HepG2 (cell line): Measurements from ENCODE around the gene HNRNPAB.

Source experiments
- EZH2 ChIP-seq: conservative IDR thresholded peaks from 2 replicates; pipeline ENCODE4 v1.6.1; 2012; ENCODE audit warnings: mild to moderate bottlenecking, low read depth, low read length, moderate library complexity
- FOXJ3 ChIP-seq: sonication (generic); formaldehyde crosslinking; IDR thresholded peaks from 2 replicates; pipeline ENCODE4 v1.4.0; 2020; ENCODE audit warnings: missing genetic modification reagents, mild to moderate bottlenecking, borderline replicate concordance
- HNF4A ChIP-seq: sonication (generic); formaldehyde crosslinking; IDR thresholded peaks from 2 replicates; pipeline ENCODE4 v1.4.0; 2020; ENCODE audit warnings: missing genetic modification reagents
- ZBTB1 ChIP-seq: sonication (generic); formaldehyde crosslinking; IDR thresholded peaks from 2 replicates; pipeline ENCODE4 v1.4.0; 2020; ENCODE audit warnings: missing genetic modification reagents, borderline replicate concordance
- ZNF510 ChIP-seq: sonication (generic); formaldehyde crosslinking; IDR thresholded peaks from 2 replicates; pipeline ENCODE4 v1.4.0; 2020; ENCODE audit warnings: low read depth, mild to moderate bottlenecking, missing genetic modification reagents
- ZSCAN30 ChIP-seq: sonication (generic); formaldehyde crosslinking; IDR thresholded peaks from 2 replicates; pipeline ENCODE4 v1.5.0; 2020; ENCODE audit warnings: mild to moderate bottlenecking, missing genetic modification reagents
- TF ChIP-seq, protein P1 (sequence below): IDR thresholded peaks from 2 replicates; pipeline ENCODE4 v1.6.1; 2016; ENCODE audit warnings: missing compliant biosample characterization, missing genetic modification reagents, borderline replicate concordance
- TF ChIP-seq, protein P2 (sequence below): IDR thresholded peaks from 2 replicates; pipeline ENCODE4 v1.6.1; 2016; ENCODE audit warnings: low read depth, missing genetic modification reagents, missing compliant biosample characterization
- TF ChIP-seq, protein P3 (sequence below), 2 experiments: IDR thresholded peaks; 2 replicates each; pipeline ENCODE4 v1.6.1; 2011 to 2012; ENCODE audit warnings: low read length in 2 of 2, borderline replicate concordance in 1 of 2, low read depth in 1 of 2, mild to moderate bottlenecking in 1 of 2, moderate library complexity in 1 of 2

DNA sequence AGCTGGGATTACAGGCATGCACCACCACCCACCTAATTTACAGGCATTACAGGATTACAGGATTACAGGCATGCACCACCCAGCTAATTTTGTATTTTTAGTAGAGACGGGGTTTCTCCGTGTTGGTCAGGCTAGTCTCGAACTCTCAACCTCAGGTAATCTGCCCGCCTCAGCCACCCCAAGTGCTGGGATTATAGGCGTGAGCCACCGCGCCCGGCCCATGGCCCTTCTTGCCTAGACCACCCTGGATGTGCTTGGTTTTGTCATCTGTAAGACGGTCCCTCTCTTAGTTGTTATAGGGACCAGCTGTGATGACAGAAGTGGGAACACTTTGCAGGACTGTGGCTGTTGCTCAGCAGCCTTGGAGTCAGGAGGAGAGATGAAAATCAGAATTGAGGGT lies 31.8 kb downstream of the HNRNPAB start:
- TF ChIP-seq, protein P1, sequence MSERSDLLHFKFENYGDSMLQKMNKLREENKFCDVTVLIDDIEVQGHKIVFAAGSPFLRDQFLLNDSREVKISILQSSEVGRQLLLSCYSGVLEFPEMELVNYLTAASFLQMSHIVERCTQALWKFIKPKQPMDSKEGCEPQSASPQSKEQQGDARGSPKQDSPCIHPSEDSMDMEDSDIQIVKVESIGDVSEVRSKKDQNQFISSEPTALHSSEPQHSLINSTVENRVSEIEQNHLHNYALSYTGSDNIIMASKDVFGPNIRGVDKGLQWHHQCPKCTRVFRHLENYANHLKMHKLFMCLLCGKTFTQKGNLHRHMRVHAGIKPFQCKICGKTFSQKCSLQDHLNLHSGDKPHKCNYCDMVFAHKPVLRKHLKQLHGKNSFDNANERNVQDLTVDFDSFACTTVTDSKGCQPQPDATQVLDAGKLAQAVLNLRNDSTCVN (CRISPR knock-in tag): no peak
- no peak for TF ChIP-seq HNF4A (CRISPR knock-in tag)
- no peak for TF ChIP-seq ZSCAN30 (CRISPR knock-in tag)
- TF ChIP-seq EZH2: no peak
- TF ChIP-seq, protein P2, sequence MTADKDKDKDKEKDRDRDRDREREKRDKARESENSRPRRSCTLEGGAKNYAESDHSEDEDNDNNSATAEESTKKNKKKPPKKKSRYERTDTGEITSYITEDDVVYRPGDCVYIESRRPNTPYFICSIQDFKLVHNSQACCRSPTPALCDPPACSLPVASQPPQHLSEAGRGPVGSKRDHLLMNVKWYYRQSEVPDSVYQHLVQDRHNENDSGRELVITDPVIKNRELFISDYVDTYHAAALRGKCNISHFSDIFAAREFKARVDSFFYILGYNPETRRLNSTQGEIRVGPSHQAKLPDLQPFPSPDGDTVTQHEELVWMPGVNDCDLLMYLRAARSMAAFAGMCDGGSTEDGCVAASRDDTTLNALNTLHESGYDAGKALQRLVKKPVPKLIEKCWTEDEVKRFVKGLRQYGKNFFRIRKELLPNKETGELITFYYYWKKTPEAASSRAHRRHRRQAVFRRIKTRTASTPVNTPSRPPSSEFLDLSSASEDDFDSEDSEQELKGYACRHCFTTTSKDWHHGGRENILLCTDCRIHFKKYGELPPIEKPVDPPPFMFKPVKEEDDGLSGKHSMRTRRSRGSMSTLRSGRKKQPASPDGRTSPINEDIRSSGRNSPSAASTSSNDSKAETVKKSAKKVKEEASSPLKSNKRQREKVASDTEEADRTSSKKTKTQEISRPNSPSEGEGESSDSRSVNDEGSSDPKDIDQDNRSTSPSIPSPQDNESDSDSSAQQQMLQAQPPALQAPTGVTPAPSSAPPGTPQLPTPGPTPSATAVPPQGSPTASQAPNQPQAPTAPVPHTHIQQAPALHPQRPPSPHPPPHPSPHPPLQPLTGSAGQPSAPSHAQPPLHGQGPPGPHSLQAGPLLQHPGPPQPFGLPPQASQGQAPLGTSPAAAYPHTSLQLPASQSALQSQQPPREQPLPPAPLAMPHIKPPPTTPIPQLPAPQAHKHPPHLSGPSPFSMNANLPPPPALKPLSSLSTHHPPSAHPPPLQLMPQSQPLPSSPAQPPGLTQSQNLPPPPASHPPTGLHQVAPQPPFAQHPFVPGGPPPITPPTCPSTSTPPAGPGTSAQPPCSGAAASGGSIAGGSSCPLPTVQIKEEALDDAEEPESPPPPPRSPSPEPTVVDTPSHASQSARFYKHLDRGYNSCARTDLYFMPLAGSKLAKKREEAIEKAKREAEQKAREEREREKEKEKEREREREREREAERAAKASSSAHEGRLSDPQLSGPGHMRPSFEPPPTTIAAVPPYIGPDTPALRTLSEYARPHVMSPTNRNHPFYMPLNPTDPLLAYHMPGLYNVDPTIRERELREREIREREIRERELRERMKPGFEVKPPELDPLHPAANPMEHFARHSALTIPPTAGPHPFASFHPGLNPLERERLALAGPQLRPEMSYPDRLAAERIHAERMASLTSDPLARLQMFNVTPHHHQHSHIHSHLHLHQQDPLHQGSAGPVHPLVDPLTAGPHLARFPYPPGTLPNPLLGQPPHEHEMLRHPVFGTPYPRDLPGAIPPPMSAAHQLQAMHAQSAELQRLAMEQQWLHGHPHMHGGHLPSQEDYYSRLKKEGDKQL (CRISPR knock-in tag): no peak
- TF ChIP-seq, protein P3, sequence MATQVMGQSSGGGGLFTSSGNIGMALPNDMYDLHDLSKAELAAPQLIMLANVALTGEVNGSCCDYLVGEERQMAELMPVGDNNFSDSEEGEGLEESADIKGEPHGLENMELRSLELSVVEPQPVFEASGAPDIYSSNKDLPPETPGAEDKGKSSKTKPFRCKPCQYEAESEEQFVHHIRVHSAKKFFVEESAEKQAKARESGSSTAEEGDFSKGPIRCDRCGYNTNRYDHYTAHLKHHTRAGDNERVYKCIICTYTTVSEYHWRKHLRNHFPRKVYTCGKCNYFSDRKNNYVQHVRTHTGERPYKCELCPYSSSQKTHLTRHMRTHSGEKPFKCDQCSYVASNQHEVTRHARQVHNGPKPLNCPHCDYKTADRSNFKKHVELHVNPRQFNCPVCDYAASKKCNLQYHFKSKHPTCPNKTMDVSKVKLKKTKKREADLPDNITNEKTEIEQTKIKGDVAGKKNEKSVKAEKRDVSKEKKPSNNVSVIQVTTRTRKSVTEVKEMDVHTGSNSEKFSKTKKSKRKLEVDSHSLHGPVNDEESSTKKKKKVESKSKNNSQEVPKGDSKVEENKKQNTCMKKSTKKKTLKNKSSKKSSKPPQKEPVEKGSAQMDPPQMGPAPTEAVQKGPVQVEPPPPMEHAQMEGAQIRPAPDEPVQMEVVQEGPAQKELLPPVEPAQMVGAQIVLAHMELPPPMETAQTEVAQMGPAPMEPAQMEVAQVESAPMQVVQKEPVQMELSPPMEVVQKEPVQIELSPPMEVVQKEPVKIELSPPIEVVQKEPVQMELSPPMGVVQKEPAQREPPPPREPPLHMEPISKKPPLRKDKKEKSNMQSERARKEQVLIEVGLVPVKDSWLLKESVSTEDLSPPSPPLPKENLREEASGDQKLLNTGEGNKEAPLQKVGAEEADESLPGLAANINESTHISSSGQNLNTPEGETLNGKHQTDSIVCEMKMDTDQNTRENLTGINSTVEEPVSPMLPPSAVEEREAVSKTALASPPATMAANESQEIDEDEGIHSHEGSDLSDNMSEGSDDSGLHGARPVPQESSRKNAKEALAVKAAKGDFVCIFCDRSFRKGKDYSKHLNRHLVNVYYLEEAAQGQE (IDR thresholded peaks at IDR 0.05; ENCODE audit: borderline replicate concordance in 1 of 2, low read depth in 1 of 2, low read length in 2 of 2): no peak
- TF ChIP-seq ZNF510 (CRISPR knock-in tag): no peak
- no peak for TF ChIP-seq ZBTB1 (CRISPR knock-in tag)
- no peak for TF ChIP-seq FOXJ3 (CRISPR knock-in tag)
